ENCODE measurements around the gene COL23A1.
"Not testable (repeated sequence)": the region's sequence is repeated elsewhere in the genome, so short reads cannot be mapped to it uniquely, and the experiment has no call there.

Gene COL23A1

GRCh38 chr5:178487911-178488600 is 102.1 kb downstream of the COL23A1 start:
- no peak overlapping the region for H3K4me3 ChIP-seq
- no peak overlapping the region for H3K27ac ChIP-seq
- TF ChIP-seq CTCF (IDR thresholded peaks at IDR 0.05): no peak
- no peak for DNase-seq (ENCODE audit: low spot score)

- DNase-seq (ENCODE audit: low spot score); H3K4me3 ChIP-seq; H3K27ac ChIP-seq: not testable (repeated sequence)
These were observed 103.2 kb downstream of the COL23A1 start for GRCh38 chr5:178486878-178487512.

- Histone ChIP-seq H3K4me3 (no peak overlapping the region), H3K27ac (no peak overlapping the region)
- no peak for DNase-seq (ENCODE audit: low spot score)
- TF ChIP-seq CTCF (IDR thresholded peaks at IDR 0.05): no peak
These were observed 104.0 kb downstream of the COL23A1 start for GRCh38 chr5:178486239-178486641.

GRCh38 chr5:178483620-178484019 is 106.6 kb downstream of the COL23A1 start:
- no peak overlapping the region for H3K4me3 ChIP-seq
- no peak for TF ChIP-seq CTCF (IDR thresholded peaks at IDR 0.05)
- no peak overlapping the region for H3K27ac ChIP-seq
- no peak for DNase-seq (ENCODE audit: low spot score)

GRCh38 chr5:178479261-178479660 is 110.9 kb downstream of the COL23A1 start:
- TF ChIP-seq CTCF (IDR thresholded peaks at IDR 0.05): no peak
- no peak for DNase-seq (ENCODE audit: low spot score)
- Histone ChIP-seq H3K4me3 (no peak overlapping the region), H3K27ac (no peak overlapping the region)

GRCh38 chr5:178478370-178478769 is 111.8 kb downstream of the COL23A1 start:
- no peak for DNase-seq (ENCODE audit: low spot score)
- H3K27ac ChIP-seq: no peak overlapping the region

GRCh38 chr5:178477802-178478201 is 112.4 kb downstream of the COL23A1 start:
- TF ChIP-seq CTCF (IDR thresholded peaks at IDR 0.05): no peak
- no peak overlapping the region for H3K27ac ChIP-seq
- no peak overlapping the region for H3K4me3 ChIP-seq
- DNase-seq (ENCODE audit: low spot score): no peak

More at GRCh38 chr5:178478370-178478769, 111.8 kb downstream of the COL23A1 start:
- no peak for TF ChIP-seq CTCF (IDR thresholded peaks at IDR 0.05)
- H3K4me3 ChIP-seq: no peak overlapping the region
